HG03025 (cell line): ENCODE results near the gene SLA2.
"Not testable (repeated sequence)": the region's sequence is repeated elsewhere in the genome, so short reads cannot be mapped to it uniquely, and the experiment has no call there.

Experiments
- ATAC-seq: cut with Tn5 transposase; IDR thresholded peaks from one replicate; pipeline ENCODE4 v1.9.1; 2021; ENCODE audit warnings: mild to moderate bottlenecking, moderate library complexity; ENCODE audit not compliant: unreplicated experiment, low FRiP score

The SLA2 gene

DNA sequence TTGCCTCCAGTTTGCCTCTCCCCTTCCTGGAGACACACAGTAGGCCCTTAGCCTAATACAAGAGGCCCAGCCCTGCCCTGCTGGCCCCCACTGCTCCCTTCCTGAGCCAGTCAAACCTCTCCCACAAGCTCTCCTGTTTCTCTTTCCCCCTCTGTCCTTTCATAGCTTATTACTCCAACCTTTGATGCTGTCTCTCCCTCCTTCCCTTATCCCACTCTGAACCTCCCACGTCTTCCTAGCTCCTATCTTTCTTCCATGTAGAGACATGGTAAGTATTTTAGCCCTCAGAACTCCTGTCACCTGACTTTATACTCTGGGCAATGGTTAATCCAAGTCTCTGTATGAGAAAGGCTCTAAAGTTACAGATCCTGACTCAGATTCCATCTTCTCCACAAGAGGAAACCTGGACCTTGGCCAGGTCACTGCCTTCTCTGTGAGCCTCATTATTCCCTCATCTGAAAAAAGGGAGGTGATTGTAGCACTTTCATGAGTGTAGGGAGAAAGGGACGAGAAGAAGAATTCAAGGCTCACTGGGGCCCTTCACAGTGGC, 65.9 kb downstream of the SLA2 start:
- ATAC-seq, result no peak

GRCh38 chr20:36578356-36579041, 67.5 kb downstream of the SLA2 start:
- ATAC-seq, result no peak

GRCh38 chr20:36576081-36576445, 69.9 kb downstream of the SLA2 start:
- no peak for ATAC-seq

GRCh38 chr20:36574366-36575135, 71.4 kb downstream of the SLA2 start:
- no peak for ATAC-seq

- no peak for ATAC-seq
These were observed 72.1 kb downstream of the SLA2 start for GRCh38 chr20:36573798-36574365.

- ATAC-seq, result peak; percentile 40
These were observed 72.7 kb downstream of the SLA2 start, which contains the start of gene TGIF2 for GRCh38 chr20:36573103-36573797. TSS of gene TGIF2 (plus strand) at chr20:36573597. CDS start at chr20:36578775, 5,178 bp downstream.

DNA sequence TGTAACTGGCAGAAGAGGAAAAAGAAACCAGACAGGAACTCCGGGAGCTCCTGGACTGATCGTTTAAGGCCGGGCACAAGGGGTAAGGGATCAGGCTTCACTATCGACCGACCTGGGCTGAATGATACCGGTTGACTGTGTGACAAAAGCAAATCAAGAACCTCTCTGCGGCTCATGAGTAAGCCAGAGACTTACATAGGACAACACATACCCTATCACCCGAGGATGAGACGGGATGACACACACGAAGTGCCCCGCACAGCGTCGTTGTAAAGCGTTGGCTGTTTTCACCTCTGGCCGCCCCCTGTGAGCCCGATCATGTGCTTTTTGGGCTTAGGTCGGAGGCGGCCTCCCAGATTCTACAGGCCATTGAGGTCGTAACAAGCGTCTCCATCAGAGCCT, 73.3 kb downstream of the SLA2 start:
- peak; percentile 9 for ATAC-seq

GRCh38 chr20:36571564-36572504, 74.2 kb downstream of the SLA2 start:
- no peak for ATAC-seq

DNA sequence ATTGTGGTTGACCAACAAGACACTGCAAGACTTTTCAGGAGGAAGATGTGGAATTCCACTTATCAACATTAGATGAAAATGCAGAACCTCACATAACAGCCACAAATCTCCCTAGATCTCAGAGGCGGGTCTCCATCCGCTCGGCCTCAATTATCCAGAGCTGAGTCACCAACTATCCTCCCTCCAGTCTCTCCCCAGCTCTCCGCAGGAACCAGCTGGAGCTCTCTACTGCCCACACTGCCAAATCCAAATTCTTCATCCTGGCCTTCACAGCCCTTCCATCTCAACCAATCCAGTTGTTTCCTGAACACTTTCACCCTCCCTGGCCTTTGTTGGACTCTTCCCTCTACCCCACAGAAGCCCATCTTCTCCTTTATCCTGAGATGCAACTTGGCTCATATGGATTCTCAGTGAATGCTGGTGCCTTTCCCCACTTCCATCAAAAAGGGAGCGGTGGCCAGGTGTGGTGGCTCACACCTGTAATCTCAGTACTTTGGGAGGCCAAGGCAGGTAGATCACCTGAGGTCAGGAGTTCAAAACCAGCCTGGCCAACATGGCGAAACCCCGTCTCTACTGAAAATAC, 76.1 kb downstream of the SLA2 start:
- no peak for ATAC-seq

- no peak for ATAC-seq
These were observed 80.5 kb downstream of the SLA2 start for GRCh38 chr20:36565520-36565919.

- ATAC-seq, result not testable (repeated sequence)
These were observed 81.3 kb downstream of the SLA2 start for GRCh38 chr20:36564726-36565121.

DNA sequence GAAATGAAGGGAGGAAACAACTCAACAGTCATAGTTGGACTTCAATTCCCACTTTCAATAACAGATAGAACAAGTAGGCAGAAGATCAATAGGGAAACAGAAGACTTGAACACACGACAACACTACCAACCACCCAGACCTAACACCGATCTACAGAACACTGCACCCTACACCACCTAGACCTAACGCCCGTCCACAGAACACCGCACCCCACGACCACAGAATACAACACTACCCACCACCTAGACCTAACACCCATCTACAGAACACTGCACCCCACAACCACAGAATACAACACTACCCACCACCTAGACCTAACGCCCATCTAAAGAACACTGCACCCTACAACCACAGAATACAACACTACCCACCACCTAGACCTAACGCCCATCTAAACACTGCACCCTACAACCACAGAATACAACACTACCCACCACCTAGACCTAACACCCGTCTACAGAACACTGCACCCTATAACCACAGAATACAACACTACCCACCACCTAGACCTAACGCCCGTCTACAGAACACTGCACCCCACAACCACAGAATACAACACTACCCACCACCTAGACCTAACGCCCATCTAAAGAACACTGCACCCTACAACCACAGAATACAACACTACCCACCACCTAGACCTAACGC, 81.8 kb downstream of the SLA2 start:
- ATAC-seq, result not testable (repeated sequence)

DNA sequence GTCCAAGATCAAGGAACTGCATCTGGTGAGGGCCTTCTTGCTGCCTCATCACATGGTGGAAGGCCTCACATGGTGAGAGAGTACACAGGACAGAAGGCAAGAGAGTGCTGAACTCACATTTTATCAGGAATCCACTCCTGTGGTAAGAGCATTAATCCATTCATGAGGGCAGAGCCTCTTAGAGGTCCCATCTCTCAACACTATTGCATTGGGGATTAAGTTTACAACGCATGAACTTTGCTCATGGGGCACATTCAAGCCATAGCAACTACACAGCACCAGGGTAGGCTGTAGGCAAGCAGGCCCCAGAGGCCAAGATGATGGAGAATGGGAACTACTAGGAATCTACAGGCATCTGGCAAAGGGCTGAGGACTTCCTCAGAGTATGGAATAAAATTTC, 82.6 kb downstream of the SLA2 start:
- no peak for ATAC-seq

DNA sequence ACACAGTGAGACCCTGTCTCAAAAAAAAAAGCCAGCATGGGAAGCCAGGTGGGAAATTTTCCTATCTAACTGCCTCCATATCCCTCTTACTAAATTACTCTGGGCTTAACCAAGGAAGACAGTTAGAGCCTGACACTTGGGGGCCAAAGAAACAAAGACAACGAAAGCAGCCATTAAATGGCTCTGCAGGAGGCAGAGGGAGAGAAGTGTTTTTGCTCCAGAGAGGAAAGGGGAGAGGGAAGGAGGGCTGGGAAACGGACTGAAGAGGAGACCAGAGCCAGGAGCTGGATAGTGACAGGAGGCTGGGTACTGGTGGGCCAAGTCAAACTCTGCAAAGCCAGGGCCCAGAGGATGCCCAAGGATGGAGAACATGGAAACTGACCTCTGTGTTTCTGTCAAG, 83.3 kb downstream of the SLA2 start:
- no peak for ATAC-seq
